Measurements from ENCODE around the gene RASGRP1. TPM values are rescaled to one million over a fixed set of nuclear protein-coding genes. Genes with fewer than 3 reads are reported as not detected.

The RASGRP1 gene
- total RNA-seq, 4 donors from 2014 or later, result 15.0 to 23.1 (median 19.5) TPM

DNA sequence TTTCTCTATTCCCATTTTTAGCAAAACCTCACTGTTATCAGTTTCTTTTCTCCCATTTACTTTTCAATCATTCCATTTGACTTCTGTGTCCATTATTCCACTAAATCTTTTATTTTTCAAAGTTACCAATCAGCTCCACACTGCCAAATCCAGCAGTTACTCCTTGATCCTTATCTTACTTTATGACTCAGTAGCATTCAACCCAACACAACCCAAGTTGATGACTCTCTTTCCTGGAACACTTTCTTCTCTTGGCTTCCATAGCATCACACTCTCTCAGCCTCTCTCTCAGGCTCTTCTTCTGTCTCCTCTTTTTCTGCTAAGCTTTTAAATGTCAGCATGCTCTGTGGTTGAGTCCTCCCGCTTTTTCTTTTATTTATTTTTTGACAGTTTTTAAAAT lies 36.3 kb downstream of the RASGRP1 start:
- intact Hi-C loops (cut with DNase I; ENCODE audit: low total_unique reads), result no loop called here
- WGBS, 2 donors, result 64 to 68% methylated on average over 1 of the region's 1 CpG
- no peak overlapping the region for H3K4me3 ChIP-seq (ENCODE audit: low read depth, poor library complexity, severe bottlenecking)
- TF ChIP-seq, protein P1, sequence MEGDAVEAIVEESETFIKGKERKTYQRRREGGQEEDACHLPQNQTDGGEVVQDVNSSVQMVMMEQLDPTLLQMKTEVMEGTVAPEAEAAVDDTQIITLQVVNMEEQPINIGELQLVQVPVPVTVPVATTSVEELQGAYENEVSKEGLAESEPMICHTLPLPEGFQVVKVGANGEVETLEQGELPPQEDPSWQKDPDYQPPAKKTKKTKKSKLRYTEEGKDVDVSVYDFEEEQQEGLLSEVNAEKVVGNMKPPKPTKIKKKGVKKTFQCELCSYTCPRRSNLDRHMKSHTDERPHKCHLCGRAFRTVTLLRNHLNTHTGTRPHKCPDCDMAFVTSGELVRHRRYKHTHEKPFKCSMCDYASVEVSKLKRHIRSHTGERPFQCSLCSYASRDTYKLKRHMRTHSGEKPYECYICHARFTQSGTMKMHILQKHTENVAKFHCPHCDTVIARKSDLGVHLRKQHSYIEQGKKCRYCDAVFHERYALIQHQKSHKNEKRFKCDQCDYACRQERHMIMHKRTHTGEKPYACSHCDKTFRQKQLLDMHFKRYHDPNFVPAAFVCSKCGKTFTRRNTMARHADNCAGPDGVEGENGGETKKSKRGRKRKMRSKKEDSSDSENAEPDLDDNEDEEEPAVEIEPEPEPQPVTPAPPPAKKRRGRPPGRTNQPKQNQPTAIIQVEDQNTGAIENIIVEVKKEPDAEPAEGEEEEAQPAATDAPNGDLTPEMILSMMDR (IDR thresholded peaks at IDR 0.05), result no peak
- no peak for TF ChIP-seq POLR2A (IDR thresholded peaks at IDR 0.05)
- DNase-seq (ENCODE audit: low spot score in 2 of 2), result no peak

DNA sequence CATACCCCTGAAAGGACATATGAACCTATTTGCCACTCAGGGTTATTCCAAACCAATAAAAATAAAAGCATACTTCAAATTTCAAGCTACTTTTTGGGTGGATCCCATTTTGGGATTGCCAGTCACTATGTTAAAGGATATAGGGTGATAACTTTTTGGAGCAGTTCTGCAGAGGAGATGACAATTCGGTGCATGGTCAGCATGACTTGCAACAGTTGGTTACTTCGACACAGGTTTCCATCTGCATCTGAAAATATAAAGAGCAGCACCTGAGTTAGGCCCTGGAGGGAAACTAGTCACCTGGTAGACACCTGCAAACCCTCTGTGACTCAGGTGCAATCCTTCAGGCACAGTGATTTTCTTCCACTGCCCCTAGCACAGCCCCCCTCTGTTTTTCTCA lies 38.5 kb downstream of the RASGRP1 start:
- no peak overlapping the region for H3K4me3 ChIP-seq (ENCODE audit: low read depth, poor library complexity, severe bottlenecking)
- WGBS, 2 donors, result 83 to 91% methylated on average over 2 of the region's 2 CpGs
- TF ChIP-seq, protein P1 (IDR thresholded peaks at IDR 0.05), result no peak
- TF ChIP-seq POLR2A (IDR thresholded peaks at IDR 0.05), result no peak
- intact Hi-C loops (cut with DNase I; ENCODE audit: low total_unique reads), result no loop called here
- DNase-seq (ENCODE audit: low spot score in 2 of 2), result no peak

DNA sequence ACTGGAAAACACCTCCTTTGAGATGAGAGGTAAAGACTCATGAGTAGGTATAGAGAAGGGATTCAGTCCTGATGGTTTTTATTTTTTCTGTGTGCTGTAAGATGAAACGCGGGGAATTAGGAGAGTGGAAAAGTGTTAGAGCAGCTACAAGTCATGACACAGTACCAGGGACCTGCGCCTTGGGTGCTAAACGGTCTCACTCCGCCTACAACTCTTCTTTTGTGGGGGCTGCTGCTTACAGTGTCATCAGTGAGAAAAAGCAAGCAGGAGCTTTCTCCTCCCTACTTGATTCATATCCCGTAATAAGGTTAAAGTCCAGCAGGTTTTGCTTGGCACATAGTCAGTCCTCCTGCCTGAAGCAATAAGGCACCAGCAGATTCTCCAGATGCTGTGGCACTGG lies 39.1 kb downstream of the RASGRP1 start:
- no peak for DNase-seq (ENCODE audit: low spot score in 2 of 2)
- TF ChIP-seq, protein P1 (IDR thresholded peaks at IDR 0.05), result no peak
- TF ChIP-seq POLR2A (IDR thresholded peaks at IDR 0.05), result no peak
- 84 to 85% methylated on average over 6 of the region's 6 CpGs for WGBS, 2 donors
- intact Hi-C loops (cut with DNase I; ENCODE audit: low total_unique reads), result no loop called here
- no peak overlapping the region for H3K4me3 ChIP-seq (ENCODE audit: low read depth, poor library complexity, severe bottlenecking)

DNA sequence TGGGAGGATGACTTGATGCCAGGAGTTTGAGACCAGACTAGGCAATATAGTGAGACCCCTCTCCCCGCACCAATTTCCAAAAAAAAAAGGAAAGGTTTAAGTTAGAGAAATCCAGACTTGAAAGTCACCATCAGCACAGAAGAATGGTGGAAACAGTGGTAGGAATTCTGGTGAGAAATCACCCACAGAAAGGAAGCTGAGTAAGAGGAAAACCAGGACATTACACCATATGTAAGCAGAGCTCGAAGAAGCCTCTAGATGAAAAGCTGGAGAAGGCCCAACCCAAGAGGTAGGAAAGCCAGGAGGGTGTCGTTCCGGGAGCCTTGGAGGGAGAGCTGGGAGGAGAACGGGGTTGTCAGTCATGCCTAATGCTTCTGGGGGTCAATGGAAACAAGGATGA lies 40.5 kb downstream of the RASGRP1 start:
- WGBS, 2 donors, result 84 to 94% methylated on average over 5 of the region's 5 CpGs
- DNase-seq (ENCODE audit: low spot score in 2 of 2), result no peak
- intact Hi-C loops (cut with DNase I; ENCODE audit: low total_unique reads), result no loop called here
- no peak overlapping the region for H3K4me3 ChIP-seq (ENCODE audit: low read depth, poor library complexity, severe bottlenecking)
- no peak for TF ChIP-seq POLR2A (IDR thresholded peaks at IDR 0.05)
- TF ChIP-seq, protein P1 (IDR thresholded peaks at IDR 0.05), result no peak

DNA sequence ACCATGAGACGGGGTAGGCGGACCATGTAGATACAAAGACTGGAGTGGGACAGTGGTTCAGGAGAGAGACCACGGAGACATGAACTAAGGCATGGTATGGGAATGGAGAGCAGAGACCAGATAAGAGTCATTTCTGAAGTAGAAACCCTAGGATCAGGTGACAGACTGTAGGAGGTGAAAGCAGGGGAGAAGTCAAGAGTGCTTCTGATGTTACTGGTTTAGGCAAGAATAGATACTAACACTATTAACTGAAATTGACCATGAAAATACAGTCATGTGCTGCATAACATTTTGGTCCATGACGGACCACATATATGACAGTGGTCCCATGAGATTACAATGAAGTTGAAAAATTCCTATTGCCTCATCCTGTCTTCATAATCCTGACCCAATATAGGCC lies 41.7 kb downstream of the RASGRP1 start:
- no peak for DNase-seq (ENCODE audit: low spot score in 2 of 2)
- TF ChIP-seq, protein P1 (IDR thresholded peaks at IDR 0.05), result no peak
- TF ChIP-seq POLR2A (IDR thresholded peaks at IDR 0.05), result no peak
- intact Hi-C loops (cut with DNase I; ENCODE audit: low total_unique reads), result no loop called here
- 87 to 89% methylated on average over 4 of the region's 4 CpGs for WGBS, 2 donors
- no peak overlapping the region for H3K4me3 ChIP-seq (ENCODE audit: low read depth, poor library complexity, severe bottlenecking)

DNA sequence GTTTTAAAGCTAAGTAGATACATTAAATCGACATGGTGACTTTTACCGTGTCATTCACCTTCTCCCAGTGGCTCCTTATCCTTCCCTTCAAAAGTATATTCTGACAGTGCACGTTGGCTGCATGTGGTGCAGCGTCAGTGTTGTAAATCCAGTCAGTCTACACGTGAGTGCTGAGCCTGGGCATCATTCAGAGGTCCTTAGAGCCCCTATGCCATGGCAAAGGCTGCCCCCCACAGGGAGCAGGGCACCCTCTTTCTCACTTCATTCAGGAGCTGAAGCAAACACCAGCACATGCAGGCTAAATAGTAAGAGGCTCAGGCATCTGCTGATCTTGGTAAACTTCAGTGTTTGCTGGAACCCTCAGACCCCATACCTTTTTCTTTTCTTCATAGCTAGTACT lies 43.3 kb downstream of the RASGRP1 start:
- WGBS, 2 donors, result 51 to 58% methylated on average over 5 of the region's 5 CpGs
- no peak overlapping the region for H3K4me3 ChIP-seq (ENCODE audit: low read depth, poor library complexity, severe bottlenecking)
- TF ChIP-seq, protein P1 (IDR thresholded peaks at IDR 0.05), result no peak
- TF ChIP-seq POLR2A (IDR thresholded peaks at IDR 0.05), result no peak
- no peak for DNase-seq (ENCODE audit: low spot score in 2 of 2)
- intact Hi-C loops (cut with DNase I; ENCODE audit: low total_unique reads), result no loop called here
